Stimulated activated CD4-positive, alpha-beta T cell treated with anti-CD3 and anti-CD28 coated beads, Interleukin-2, amount 100 ng/mL, for 48 hours (primary cell): ENCODE results near the gene APOL1.
"Not testable (repeated sequence)": the region's sequence is repeated elsewhere in the genome, so short reads cannot be mapped to it uniquely, and the experiment has no call there.

Experiments
- DNase-seq, 2 donors: peaks; one replicate each; pipeline ENCODE4 v3.0.0-alpha.2; 2020

The APOL1 gene

GRCh38 chr22:36226189-36226588, 26.7 kb upstream of the APOL1 start:
- DNase-seq, result no peak

- DNase-seq, result no peak
These were observed 25.5 kb upstream of the APOL1 start for GRCh38 chr22:36227396-36227795.

GRCh38 chr22:36227806-36228205, 25.1 kb upstream of the APOL1 start:
- DNase-seq, result no peak

GRCh38 chr22:36228369-36228768, 24.6 kb upstream of the APOL1 start:
- DNase-seq, result not testable (repeated sequence)

GRCh38 chr22:36228944-36229343, 24.0 kb upstream of the APOL1 start:
- no peak for DNase-seq

- DNase-seq, result not testable (repeated sequence)
These were observed 23.3 kb upstream of the APOL1 start for GRCh38 chr22:36229649-36230048.

- not testable (repeated sequence) for DNase-seq
These were observed 21.9 kb upstream of the APOL1 start for GRCh38 chr22:36231051-36231450.

GRCh38 chr22:36232715-36233401, 20.1 kb upstream of the APOL1 start:
- DNase-seq, result no peak

- no peak for DNase-seq
These were observed 19.1 kb upstream of the APOL1 start for GRCh38 chr22:36233796-36234195.

GRCh38 chr22:36234213-36234612, 18.7 kb upstream of the APOL1 start:
- no peak for DNase-seq

GRCh38 chr22:36234919-36235318, 18.0 kb upstream of the APOL1 start:
- no peak for DNase-seq

GRCh38 chr22:36235585-36235984, 17.3 kb upstream of the APOL1 start:
- DNase-seq, result no peak

- no peak for DNase-seq
These were observed 16.3 kb upstream of the APOL1 start for GRCh38 chr22:36236388-36237319.

- no peak for DNase-seq
These were observed 15.2 kb upstream of the APOL1 start for GRCh38 chr22:36237462-36238372.

GRCh38 chr22:36238373-36239149, 14.4 kb upstream of the APOL1 start:
- no peak for DNase-seq

GRCh38 chr22:36239150-36239400, 13.9 kb upstream of the APOL1 start:
- DNase-seq, result no peak

- DNase-seq, result peak; percentile 70 to 78
These were observed 13.3 kb upstream of the APOL1 start, which contains the start of gene APOL2 for GRCh38 chr22:36239401-36240171. APOL2 (minus strand) TSS chr22:36239527; CDS start chr22:36233162, 6,365 bp downstream.

GRCh38 chr22:36243986-36244385, 8.9 kb upstream of the APOL1 start:
- DNase-seq, result no peak

GRCh38 chr22:36244522-36245391, 8.2 kb upstream of the APOL1 start:
- no peak for DNase-seq

GRCh38 chr22:36245805-36246356, 7.1 kb upstream of the APOL1 start:
- DNase-seq, result no peak
